Pancreas (tissue), 10 donors: ENCODE measurements around the gene RER1. TPM values are rescaled to one million over a fixed set of nuclear protein-coding genes. Genes with fewer than 3 reads are reported as not detected.
A peak's percentile ranks its signal among the peaks of the same experiment; 100 is the strongest.

Source experiments
- ATAC-seq, 4 donors: fragments of 200-7000 bp; cut with Tn5 transposase; one replicate each; pipeline versions ENCODE4 v1.8.0 to v1.9.1; 2020; ENCODE audit warnings: mild to moderate bottlenecking in 4 of 4, moderate library complexity in 4 of 4
- DNase-seq, 6 donors: peaks; one replicate each; pipeline ENCODE4 v3.0.0-alpha.2; 2020
- FAIRE-seq: peaks from 2 replicates; lab custom pipeline; 2012; peaks lifted over from hg19 to GRCh38; lab: Jason Lieb, UNC
- H3K27ac ChIP-seq, 4 donors: fragments of 200-600 bp; sonication (generic); 1 replicate in 3 of 4; 2 replicates in 1 of 4; pipeline versions ENCODE4 v1.5.0 to v1.8.0; 2020
- H3K27me3 ChIP-seq, 4 donors: fragments of 200-600 bp; one replicate each; pipeline ENCODE4 v1.8.0; 2021
- H3K36me3 ChIP-seq, 3 donors: fragments of 200-600 bp; sonication (generic) in 1 of 3; one replicate each; pipeline versions ENCODE4 v1.5.0 to v1.8.0; 2020 to 2021
- H3K4me1 ChIP-seq, 3 donors: fragments of 200-600 bp; one replicate each; pipeline ENCODE4 v1.8.0; 2021
- H3K4me3 ChIP-seq, 4 donors: fragments of 200-600 bp; sonication (generic) in 2 of 4; one replicate each; pipeline versions ENCODE4 v1.5.0 to v1.8.0; 2020 to 2021
- H3K9me3 ChIP-seq, 4 donors: fragments of 200-600 bp; one replicate each; pipeline ENCODE4 v1.8.0; 2021
- WGBS, 2 donors: extraction: QIAGEN DNeasy Blood & Tissue Kit; methylation state at CpG; one replicate each; pipeline ENCODE4 v1.1.7; 2013; 5-methylcytosine and 5-hydroxymethylcytosine counted together
- intact Hi-C, 3 donors: fragments of 100-400 bp; cut with DNase I; formaldehyde crosslinking; loops; one replicate each; pipeline versions ENCODE4 v1.11.1 to v1.14.2; 2022
- polyA plus RNA-seq, 2 donors: library from polyadenylated mRNA; stranded (reverse); fragments of 200-250 nt; gene quantifications; one replicate each; pipeline ENCODE4 v1.2.3, GENCODE V29; 2013
- total RNA-seq, 6 donors: library from RNA; stranded (reverse); fragmentation: NEBNext Ultra II Directional in 4 of 6; extraction: Animal tissue kit (Norgen Biotek cat#: 25700) in 4 of 6; gene quantifications; one replicate each; pipeline versions ENCODE4 v1.2.1 to v1.2.4, GENCODE V29; 2021 to 2023
- TF ChIP-seq, protein P1 (sequence below), 4 donors: fragments of 200-600 bp; sonication (generic) in 3 of 4; IDR thresholded peaks; one replicate each; pipeline versions ENCODE4 v1.5.0 to v1.8.0; 2021; ENCODE audit warnings: antibody characterized with exemption in 4 of 4
- donor health status: healthy with polysubstance abuse.
- donor health status: DM: no; HTN: no; CAD: no; lungs with moderate emphysema.
- donor health status: DM: no; HTN: no; CAD: no.
- donor health status: control.
- donor health status: control.
- donor health status: Bipolar disorder and iron deficiency.
- donor health status: DM: yes; HTN: yes; CAD: no.
- donor health status: DM: no; HTN: no; CAD: no.
- donor health status: DM: no; HTN: no; CAD: no.
- donor health status: DM: yes; HTN: yes; CAD: no.

RER1 gene
- total and polyA plus RNA-seq, 8 donors = 54.8 to 84.2 (median 70.6) TPM

DNA sequence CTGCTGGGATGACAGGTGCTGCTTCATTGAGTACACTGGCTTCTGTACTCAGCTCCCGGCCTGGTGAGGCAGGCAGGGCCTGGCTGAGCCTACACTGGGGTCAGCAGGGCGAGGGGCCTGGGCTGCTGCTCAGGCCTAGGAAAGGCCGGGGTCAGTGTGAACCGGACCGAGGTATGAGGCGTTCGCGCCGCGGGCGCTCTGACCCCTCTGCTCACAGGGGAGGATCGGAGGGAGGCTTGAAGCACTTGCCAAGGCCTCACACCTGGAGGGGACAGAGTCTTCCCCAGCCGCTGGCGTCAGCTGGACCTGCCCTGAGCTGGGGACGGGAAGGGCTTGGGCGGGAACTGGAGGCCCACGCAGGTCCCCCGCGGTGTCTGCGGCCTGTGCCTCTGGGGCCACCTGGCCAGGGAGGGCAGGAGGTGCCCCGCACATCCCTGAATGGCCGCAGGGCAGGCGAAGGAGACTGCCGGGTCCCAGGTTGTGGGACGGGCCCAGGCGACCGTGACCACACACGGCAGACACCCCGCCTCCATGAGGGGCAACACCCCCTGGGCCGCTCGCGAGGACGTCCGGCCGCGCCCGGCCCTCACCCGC, 20.3 kb downstream of the RER1 start:
- peak overlapping the region; percentile 97 to 100 (median 98) for H3K4me3 ChIP-seq
- H3K36me3 ChIP-seq = no peaks in the 10 kb centered on the region
- intact Hi-C loops = no loop called here
- 2 to 3% methylated on average over 30 to 38 of the region's 38 CpGs for WGBS, 2 donors
- H3K4me1 ChIP-seq = peaks cover 6 to 16% (median 13%) of the 10 kb centered on the region in 3 donors
- FAIRE-seq = no peak
- ATAC-seq = peak in 3 of 4 donors; percentile 0 to 20 (median 0)
- peak overlapping the region; percentile 69 to 88 (median 76) for H3K27ac ChIP-seq
- TF ChIP-seq, protein P1, sequence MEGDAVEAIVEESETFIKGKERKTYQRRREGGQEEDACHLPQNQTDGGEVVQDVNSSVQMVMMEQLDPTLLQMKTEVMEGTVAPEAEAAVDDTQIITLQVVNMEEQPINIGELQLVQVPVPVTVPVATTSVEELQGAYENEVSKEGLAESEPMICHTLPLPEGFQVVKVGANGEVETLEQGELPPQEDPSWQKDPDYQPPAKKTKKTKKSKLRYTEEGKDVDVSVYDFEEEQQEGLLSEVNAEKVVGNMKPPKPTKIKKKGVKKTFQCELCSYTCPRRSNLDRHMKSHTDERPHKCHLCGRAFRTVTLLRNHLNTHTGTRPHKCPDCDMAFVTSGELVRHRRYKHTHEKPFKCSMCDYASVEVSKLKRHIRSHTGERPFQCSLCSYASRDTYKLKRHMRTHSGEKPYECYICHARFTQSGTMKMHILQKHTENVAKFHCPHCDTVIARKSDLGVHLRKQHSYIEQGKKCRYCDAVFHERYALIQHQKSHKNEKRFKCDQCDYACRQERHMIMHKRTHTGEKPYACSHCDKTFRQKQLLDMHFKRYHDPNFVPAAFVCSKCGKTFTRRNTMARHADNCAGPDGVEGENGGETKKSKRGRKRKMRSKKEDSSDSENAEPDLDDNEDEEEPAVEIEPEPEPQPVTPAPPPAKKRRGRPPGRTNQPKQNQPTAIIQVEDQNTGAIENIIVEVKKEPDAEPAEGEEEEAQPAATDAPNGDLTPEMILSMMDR (IDR thresholded peaks at IDR 0.05) = no peak
- H3K9me3 ChIP-seq = no peaks in the 10 kb centered on the region
- DNase-seq = peak in 2 of 6 donors; percentile 43 to 86
- H3K27me3 ChIP-seq = peaks cover 0 to 11% (median 0%) of the 10 kb centered on the region in 4 donors

DNA sequence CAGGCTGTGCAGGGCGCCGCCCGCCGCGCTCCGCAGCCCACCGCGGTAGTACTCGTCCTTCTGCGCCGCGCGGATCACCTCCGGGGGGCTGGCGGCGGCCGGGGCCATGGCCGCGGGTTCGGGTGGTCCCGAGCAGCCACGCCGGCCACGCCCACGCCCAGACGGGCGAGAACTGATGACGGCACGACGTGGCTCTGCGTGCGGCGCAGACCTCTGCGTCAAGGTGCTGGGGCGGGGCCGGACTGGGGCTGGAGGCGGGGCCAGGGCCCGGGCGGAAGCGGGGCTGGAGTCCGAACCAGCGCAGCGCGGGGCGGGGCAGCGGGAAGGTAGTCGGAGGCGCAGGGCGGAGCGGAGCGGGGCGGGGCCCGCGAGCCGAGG, 20.7 kb downstream of the RER1 start, which contains the start of gene PEX10:
TSS of gene PEX10 (minus strand) at position 170 of the 378 bp plus-strand sequence. CDS start at position 108, 62 bp downstream.
- intact Hi-C loops = no loop called here
- DNase-seq (peak; percentile 98 to 100 (median 98)), FAIRE-seq (no peak), ATAC-seq (peak; percentile 94 to 96 (median 95))
- peaks cover 0 to 11% (median 0%) of the 10 kb centered on the region in 4 donors for H3K27me3 ChIP-seq
- peak within 1 kb of the TSS; percentile 70 to 88 (median 79) for H3K27ac ChIP-seq
- TF ChIP-seq, protein P1 (IDR thresholded peaks at IDR 0.05) = no peak
- H3K4me1 ChIP-seq = peaks cover 6 to 16% (median 13%) of the 10 kb centered on the region in 3 donors
- peak within 1 kb of the TSS; percentile 97 to 100 (median 98) for H3K4me3 ChIP-seq
- no peaks in the 10 kb centered on the region for H3K9me3 ChIP-seq
- WGBS, 2 donors = 1% methylated on average over 35 to 55 of the region's 55 CpGs
- no peaks in the 10 kb centered on the region for H3K36me3 ChIP-seq

DNA sequence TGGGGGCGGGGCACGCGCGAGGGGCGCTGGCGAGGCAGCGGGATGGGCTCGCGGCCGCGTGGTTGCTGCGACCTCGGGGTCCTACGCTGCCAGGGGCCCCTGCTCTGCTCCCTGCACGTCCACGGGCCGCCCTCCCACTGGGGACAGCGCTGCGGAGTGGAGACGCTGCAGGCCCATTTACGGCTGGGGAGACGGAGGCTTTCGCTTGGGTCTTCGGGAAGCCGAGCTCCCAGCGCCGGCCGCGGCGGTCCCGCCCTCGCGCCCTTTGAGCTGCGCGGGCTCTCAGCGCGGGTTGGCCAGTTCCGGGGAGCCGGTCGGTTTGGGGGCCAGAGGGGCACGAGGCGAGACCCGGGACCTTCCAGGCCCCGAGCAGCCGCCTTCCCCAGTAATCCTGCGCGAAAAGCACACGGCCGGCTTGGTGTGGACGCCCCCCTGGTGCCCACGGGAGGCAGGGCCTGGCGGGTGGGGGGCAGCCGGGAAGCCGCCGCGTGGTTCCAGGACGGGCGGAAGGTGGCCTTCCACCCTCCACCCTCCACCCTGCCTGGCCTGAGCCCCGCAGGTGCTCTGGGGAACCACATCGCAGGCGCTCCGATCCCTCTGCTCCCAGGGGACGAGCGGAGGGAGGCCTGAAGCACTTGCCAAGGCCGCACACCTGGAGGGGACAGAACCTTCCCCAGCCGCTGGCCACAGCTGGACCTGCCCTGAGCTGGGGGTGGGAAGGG, 21.3 kb downstream of the RER1 start:
- Histone ChIP-seq H3K4me3 (peak overlapping the region; percentile 97 to 100 (median 98)), H3K4me1 (peaks cover 6 to 16% (median 13%) of the 10 kb centered on the region in 3 donors), H3K36me3 (no peaks in the 10 kb centered on the region), H3K27me3 (peaks cover 0 to 11% (median 0%) of the 10 kb centered on the region in 4 donors), H3K9me3 (no peaks in the 10 kb centered on the region), H3K27ac (peak overlapping the region; percentile 70 to 88 (median 79))
- TF ChIP-seq, protein P1 (IDR thresholded peaks at IDR 0.05) = no peak
- FAIRE-seq (no peak), ATAC-seq (peak; percentile 47 to 59 (median 56)), DNase-seq (peak; percentile 39 to 88 (median 60))
- intact Hi-C loops = no loop called here
- WGBS, 2 donors = 0 to 1% methylated on average over 39 to 66 of the region's 66 CpGs

DNA sequence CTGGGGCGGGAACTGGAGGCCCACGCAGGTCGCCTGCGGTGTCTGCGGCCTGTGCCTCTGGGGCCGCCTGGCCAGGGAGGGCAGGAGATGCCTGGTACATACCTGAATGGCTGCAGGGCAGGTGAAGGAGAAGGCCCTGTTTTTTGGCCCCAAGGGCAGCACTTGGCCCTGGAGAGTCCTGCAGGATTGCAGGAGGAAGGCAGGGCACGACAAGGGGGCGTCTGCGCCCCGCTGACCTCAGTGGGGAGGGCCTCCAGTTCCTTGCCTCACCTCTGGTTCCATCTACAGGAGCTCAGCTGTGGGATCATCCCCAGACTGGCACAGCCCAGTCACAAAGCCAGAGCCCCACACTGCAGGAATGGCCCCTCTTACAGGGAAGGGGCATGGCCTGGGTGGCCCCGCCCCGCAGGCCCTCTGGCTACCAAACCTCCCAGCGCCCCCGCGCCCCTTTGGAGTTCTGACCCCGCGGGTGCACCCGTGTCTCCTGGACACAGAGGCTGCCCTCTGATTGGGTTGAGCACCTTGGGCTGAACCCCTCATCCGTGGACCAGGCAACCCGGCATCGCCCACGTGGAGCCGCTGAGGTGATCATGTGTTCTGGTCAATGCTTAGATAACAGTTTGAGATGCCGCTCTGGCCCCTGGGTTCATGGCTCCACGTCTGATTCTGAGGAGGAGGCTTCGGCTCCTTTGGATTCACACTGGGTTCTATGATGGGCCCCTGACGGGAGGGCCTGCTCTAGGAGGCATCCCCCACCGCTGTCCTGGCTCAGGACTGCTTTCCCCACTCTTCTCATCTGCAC, 22.1 kb downstream of the RER1 start:
- peaks cover 0 to 11% (median 0%) of the 10 kb centered on the region in 4 donors for H3K27me3 ChIP-seq
- no peaks in the 10 kb centered on the region for H3K9me3 ChIP-seq
- ATAC-seq = no peak
- H3K4me3 ChIP-seq = peak overlapping the region; percentile 97 to 100 (median 98)
- peaks cover 6 to 16% (median 13%) of the 10 kb centered on the region in 3 donors for H3K4me1 ChIP-seq
- intact Hi-C loops = no loop called here
- peak in 3 of 6 donors; percentile 46 to 83 (median 51) for DNase-seq
- TF ChIP-seq, protein P1 (IDR thresholded peaks at IDR 0.05) = no peak
- 35 to 40% methylated on average over 28 of the region's 28 CpGs for WGBS, 2 donors
- FAIRE-seq = no peak
- H3K27ac ChIP-seq = peak overlapping the region; percentile 70 to 88 (median 79)
- no peaks in the 10 kb centered on the region for H3K36me3 ChIP-seq
